SK-N-SH treated with all-trans-retinoic acid at 6 μM for 48 hours (cell line): ENCODE results near the gene MED27.

Experiments
- ATAC-seq: fragments of 200-7000 bp; cut with Tn5 transposase; 3 replicates; pipeline ENCODE4 v1.9.1; 2020; ENCODE audit warnings: mild to moderate bottlenecking, moderate library complexity
- BACH2 ChIP-seq: fragments of 250-450 bp; sonication (Bioruptor Pico); IDR thresholded peaks from 2 replicates; pipeline ENCODE4 v1.9.0; 2021; ENCODE audit warnings: mild to moderate bottlenecking, borderline replicate concordance
- CSDC2 ChIP-seq: fragments of 250-450 bp; sonication (Bioruptor Pico); IDR thresholded peaks from 2 replicates; pipeline ENCODE4 v1.5.0; 2020; ENCODE audit warnings: mild to moderate bottlenecking, moderate library complexity
- CSRNP3 ChIP-seq: fragments of 250-450 bp; sonication (Bioruptor Pico); IDR thresholded peaks from 2 replicates; pipeline ENCODE4 v1.5.1; 2021; ENCODE audit warnings: mild to moderate bottlenecking, moderate library complexity
- ESRRG ChIP-seq: fragments of 250-450 bp; sonication (Bioruptor Pico); IDR thresholded peaks from 2 replicates; pipeline ENCODE4 v1.6.1; 2021; ENCODE audit warnings: mild to moderate bottlenecking
- GLIS3 ChIP-seq: fragments of 250-450 bp; sonication (Bioruptor Pico); IDR thresholded peaks from 2 replicates; pipeline ENCODE4 v1.5.0; 2020; ENCODE audit warnings: mild to moderate bottlenecking, moderate library complexity
- ISL1 ChIP-seq: fragments of 250-450 bp; sonication (Bioruptor Pico); IDR thresholded peaks from 2 replicates; pipeline ENCODE4 v2.1.2; 2022; ENCODE audit warnings: mild to moderate bottlenecking, moderate library complexity
- OSR1 ChIP-seq: fragments of 250-450 bp; sonication (Bioruptor Pico); IDR thresholded peaks from 2 replicates; pipeline ENCODE4 v1.8.0; 2022; ENCODE audit warnings: moderate library complexity, mild to moderate bottlenecking, inconsistent platforms
- POU6F1 ChIP-seq: fragments of 250-450 bp; sonication (Bioruptor Pico); IDR thresholded peaks from 2 replicates; pipeline ENCODE4 v1.8.0; 2021; ENCODE audit warnings: low read depth, mild to moderate bottlenecking, moderate library complexity, borderline replicate concordance
- PPARA ChIP-seq: fragments of 250-450 bp; sonication (Bioruptor Pico); IDR thresholded peaks from 2 replicates; pipeline ENCODE4 v1.5.0; 2020; ENCODE audit warnings: mild to moderate bottlenecking, borderline replicate concordance
- RARB ChIP-seq: fragments of 250-450 bp; sonication (Bioruptor Pico); IDR thresholded peaks from 2 replicates; pipeline ENCODE4 v1.8.0; 2021; ENCODE audit warnings: mild to moderate bottlenecking, moderate library complexity
- SNAI2 ChIP-seq: fragments of 250-450 bp; sonication (Bioruptor Pico); IDR thresholded peaks from 2 replicates; pipeline ENCODE4 v1.5.0; 2020; ENCODE audit warnings: mild to moderate bottlenecking, moderate library complexity
- TCF4 ChIP-seq: fragments of 250-450 bp; sonication (Bioruptor Pico); IDR thresholded peaks from 2 replicates; pipeline ENCODE4 v1.8.0; 2021; ENCODE audit warnings: mild to moderate bottlenecking, moderate library complexity, borderline replicate concordance
- TOX ChIP-seq: fragments of 250-450 bp; sonication (Bioruptor Pico); IDR thresholded peaks from 2 replicates; pipeline ENCODE4 v1.8.0; 2021; ENCODE audit warnings: mild to moderate bottlenecking, moderate library complexity, borderline replicate concordance
- TSHZ2 ChIP-seq: fragments of 250-450 bp; sonication (Bioruptor Pico); IDR thresholded peaks from 2 replicates; pipeline ENCODE4 v1.5.0; 2020; ENCODE audit warnings: mild to moderate bottlenecking, moderate library complexity
- ZC3H10 ChIP-seq: fragments of 250-450 bp; sonication (Bioruptor Pico); IDR thresholded peaks from 2 replicates; pipeline ENCODE4 v1.5.1; 2021; ENCODE audit warnings: mild to moderate bottlenecking, moderate library complexity
- ZFP3 ChIP-seq: fragments of 250-450 bp; sonication (Bioruptor Pico); IDR thresholded peaks from 2 replicates; pipeline ENCODE4 v1.5.0; 2020; ENCODE audit warnings: mild to moderate bottlenecking, moderate library complexity
- ZFP30 ChIP-seq: fragments of 450-650 bp; formaldehyde crosslinking; IDR thresholded peaks from 2 replicates; pipeline ENCODE4 v1.5.0; 2022; ENCODE audit warnings: mild to moderate bottlenecking, moderate library complexity
- ZNF565 ChIP-seq: fragments of 450-650 bp; formaldehyde crosslinking; conservative IDR thresholded peaks from 2 replicates; pipeline ENCODE4 v1.5.0; 2020; ENCODE audit warnings: low read depth, mild to moderate bottlenecking, moderate library complexity
- ZNF70 ChIP-seq: fragments of 450-650 bp; formaldehyde crosslinking; IDR thresholded peaks from 2 replicates; pipeline ENCODE4 v1.5.0; 2020; ENCODE audit warnings: mild to moderate bottlenecking, moderate library complexity
- ZNF8 ChIP-seq: fragments of 450-650 bp; formaldehyde crosslinking; IDR thresholded peaks from 2 replicates; pipeline ENCODE4 v1.5.0; 2020; ENCODE audit warnings: mild to moderate bottlenecking, moderate library complexity
- TF ChIP-seq, protein P1 (sequence below): fragments of 250-450 bp; sonication (Bioruptor Pico); IDR thresholded peaks from 2 replicates; pipeline ENCODE4 v1.8.0; 2020; ENCODE audit warnings: mild to moderate bottlenecking, moderate library complexity, borderline replicate concordance
- TF ChIP-seq, protein P2 (sequence below): fragments of 250-450 bp; sonication (Bioruptor Pico); IDR thresholded peaks from 2 replicates; pipeline ENCODE4 v1.5.1; 2020; ENCODE audit warnings: low read depth, mild to moderate bottlenecking, moderate library complexity

The MED27 gene

GRCh38 chr9:131863306-131863896, 216.3 kb downstream of the MED27 start (continued):
- TF ChIP-seq GLIS3 (CRISPR knock-in tag), result no peak
- TF ChIP-seq OSR1 (CRISPR knock-in tag), result no peak

GRCh38 chr9:131862261-131862660, 217.4 kb downstream of the MED27 start:
- TF ChIP-seq ZNF8 (no peak), TSHZ2 (CRISPR knock-in tag) (no peak), TCF4 (CRISPR knock-in tag) (no peak), ZC3H10 (no peak), RARB (CRISPR knock-in tag) (no peak), ZNF565 (CRISPR knock-in tag) (no peak), ZFP30 (CRISPR knock-in tag) (no peak), POU6F1 (CRISPR knock-in tag) (no peak), CSDC2 (CRISPR knock-in tag) (no peak), ZNF70 (CRISPR knock-in tag) (no peak), ISL1 (CRISPR knock-in tag) (no peak), GLIS3 (CRISPR knock-in tag) (no peak), OSR1 (CRISPR knock-in tag) (no peak), SNAI2 (CRISPR knock-in tag) (no peak)
- TF ChIP-seq, protein P1, sequence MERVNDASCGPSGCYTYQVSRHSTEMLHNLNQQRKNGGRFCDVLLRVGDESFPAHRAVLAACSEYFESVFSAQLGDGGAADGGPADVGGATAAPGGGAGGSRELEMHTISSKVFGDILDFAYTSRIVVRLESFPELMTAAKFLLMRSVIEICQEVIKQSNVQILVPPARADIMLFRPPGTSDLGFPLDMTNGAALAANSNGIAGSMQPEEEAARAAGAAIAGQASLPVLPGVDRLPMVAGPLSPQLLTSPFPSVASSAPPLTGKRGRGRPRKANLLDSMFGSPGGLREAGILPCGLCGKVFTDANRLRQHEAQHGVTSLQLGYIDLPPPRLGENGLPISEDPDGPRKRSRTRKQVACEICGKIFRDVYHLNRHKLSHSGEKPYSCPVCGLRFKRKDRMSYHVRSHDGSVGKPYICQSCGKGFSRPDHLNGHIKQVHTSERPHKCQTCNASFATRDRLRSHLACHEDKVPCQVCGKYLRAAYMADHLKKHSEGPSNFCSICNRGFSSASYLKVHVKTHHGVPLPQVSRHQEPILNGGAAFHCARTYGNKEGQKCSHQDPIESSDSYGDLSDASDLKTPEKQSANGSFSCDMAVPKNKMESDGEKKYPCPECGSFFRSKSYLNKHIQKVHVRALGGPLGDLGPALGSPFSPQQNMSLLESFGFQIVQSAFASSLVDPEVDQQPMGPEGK, result no peak
- TF ChIP-seq, protein P2, sequence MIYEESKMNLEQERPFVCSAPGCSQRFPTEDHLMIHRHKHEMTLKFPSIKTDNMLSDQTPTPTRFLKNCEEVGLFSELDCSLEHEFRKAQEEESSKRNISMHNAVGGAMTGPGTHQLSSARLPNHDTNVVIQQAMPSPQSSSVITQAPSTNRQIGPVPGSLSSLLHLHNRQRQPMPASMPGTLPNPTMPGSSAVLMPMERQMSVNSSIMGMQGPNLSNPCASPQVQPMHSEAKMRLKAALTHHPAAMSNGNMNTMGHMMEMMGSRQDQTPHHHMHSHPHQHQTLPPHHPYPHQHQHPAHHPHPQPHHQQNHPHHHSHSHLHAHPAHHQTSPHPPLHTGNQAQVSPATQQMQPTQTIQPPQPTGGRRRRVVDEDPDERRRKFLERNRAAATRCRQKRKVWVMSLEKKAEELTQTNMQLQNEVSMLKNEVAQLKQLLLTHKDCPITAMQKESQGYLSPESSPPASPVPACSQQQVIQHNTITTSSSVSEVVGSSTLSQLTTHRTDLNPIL (CRISPR knock-in tag), result no peak
- TF ChIP-seq, all 23 proteins: peak for 0
- ATAC-seq, result no peak

GRCh38 chr9:131860430-131860829, 219.2 kb downstream of the MED27 start:
- no peak for TF ChIP-seq CSDC2 (CRISPR knock-in tag)
- TF ChIP-seq OSR1 (CRISPR knock-in tag), result no peak
- TF ChIP-seq CSRNP3 (CRISPR knock-in tag), result no peak
- TF ChIP-seq, protein P2 (CRISPR knock-in tag), result no peak
- no peak for TF ChIP-seq POU6F1 (CRISPR knock-in tag)
- TF ChIP-seq TOX (CRISPR knock-in tag), result no peak
- TF ChIP-seq ZFP3 (CRISPR knock-in tag), result no peak
- TF ChIP-seq ESRRG (CRISPR knock-in tag), result no peak
- no peak for TF ChIP-seq ZFP30 (CRISPR knock-in tag)
- TF ChIP-seq ZNF8, result no peak
- TF ChIP-seq RARB (CRISPR knock-in tag), result no peak
- no peak for TF ChIP-seq TCF4 (CRISPR knock-in tag)
- TF ChIP-seq BACH2 (CRISPR knock-in tag), result no peak
- TF ChIP-seq SNAI2 (CRISPR knock-in tag), result no peak
- TF ChIP-seq PPARA (CRISPR knock-in tag), result no peak
- TF ChIP-seq, protein P1, result no peak
- TF ChIP-seq, all 23 proteins: peak for 0
- ATAC-seq, result no peak
